K562 (cell line): ENCODE results near the gene DDX41. TPM values are rescaled to one million over a fixed set of nuclear protein-coding genes. Genes with fewer than 3 reads are reported as not detected.

Experiments
- BRCA1 ChIP-seq, 2 experiments: fragments of 450-650 bp in 1 of 2; sonication (generic) in 1 of 2; formaldehyde crosslinking in 1 of 2; IDR thresholded peaks; 2 replicates each; pipeline versions ENCODE4 v1.5.0 to v1.6.1; 2017 to 2020; ENCODE audit warnings: mild to moderate bottlenecking in 1 of 2, missing genetic modification reagents in 1 of 2
- CBX3 ChIP-seq, 2 experiments: IDR thresholded peaks; 1 replicate in 1 of 2; 2 replicates in 1 of 2; pipeline ENCODE4 v1.6.1; 2012; ENCODE audit warnings: inconsistent platforms in 2 of 2, low read length in 2 of 2, borderline replicate concordance in 1 of 2, control low read depth in 1 of 2
- CHCHD3 ChIP-seq: fragments of 250-450 bp; sonication (Bioruptor Pico); IDR thresholded peaks from 2 replicates; pipeline ENCODE4 v2.1.2; 2022; ENCODE audit warnings: mild to moderate bottlenecking
- CTCF ChIP-seq, 3 experiments: IDR thresholded peaks in 2 of 3; conservative IDR thresholded peaks in 1 of 3; 2 replicates each; pipeline ENCODE4 v1.5.1; 2011 to 2012; ENCODE audit warnings: low read length in 3 of 3, mild to moderate bottlenecking in 3 of 3, control low read depth in 2 of 3, improper control_type of control experiment in 1 of 3, inconsistent platforms in 1 of 3, low read depth in 1 of 3, mixed read lengths in 1 of 3, moderate library complexity in 1 of 3; ENCODE audit not compliant: insufficient read depth in 2 of 3
- ELF4 ChIP-seq: fragments of 450-650 bp; formaldehyde crosslinking; IDR thresholded peaks from 2 replicates; pipeline ENCODE4 v1.4.0; 2022; ENCODE audit warnings: missing genetic modification characterization
- JUN ChIP-seq, 2 experiments: sonication (generic) in 1 of 2; formaldehyde crosslinking in 1 of 2; IDR thresholded peaks; 2 replicates each; pipeline versions ENCODE4 v1.6.1 to v1.8.0; 2012 to 2022; ENCODE audit warnings: borderline replicate concordance in 2 of 2, mild to moderate bottlenecking in 2 of 2, improper control_type of control experiment in 1 of 2, low read depth in 1 of 2, low read length in 1 of 2, missing genetic modification reagents in 1 of 2
- JUND ChIP-seq, 2 experiments: IDR thresholded peaks; 2 replicates in 1 of 2; 3 replicates in 1 of 2; pipeline ENCODE4 v1.6.1; 2011; ENCODE audit warnings: borderline replicate concordance in 2 of 2, low read depth in 2 of 2, low read length in 2 of 2, improper control_type of control experiment in 1 of 2, missing biosample characterization in 1 of 2, missing genetic modification characterization in 1 of 2, missing genetic modification reagents in 1 of 2
- KAT8 ChIP-seq: fragments of 450-650 bp; IDR thresholded peaks from 2 replicates; pipeline ENCODE4 v1.6.1; 2016; ENCODE audit warnings: low read depth, mild to moderate bottlenecking
- KDM1A ChIP-seq, 2 experiments: fragments of 450-650 bp; IDR thresholded peaks; 2 replicates each; pipeline ENCODE4 v1.6.1; 2016; ENCODE audit warnings: mild to moderate bottlenecking in 2 of 2
- MIER1 ChIP-seq: fragments of 450-650 bp; IDR thresholded peaks from 2 replicates; pipeline ENCODE4 v1.6.1; 2016; ENCODE audit warnings: antibody characterized with exemption, mild to moderate bottlenecking, low read depth
- RFX5 ChIP-seq: IDR thresholded peaks from 2 replicates; pipeline ENCODE4 v1.6.1; 2011; ENCODE audit warnings: low read depth, mild to moderate bottlenecking, improper control_type of control experiment, low read length
- SREBF1 ChIP-seq: fragments of 150-350 bp; IDR thresholded peaks from 2 replicates; pipeline ENCODE4 v1.6.1; 2014; ENCODE audit warnings: antibody characterized with exemption, low read depth, low read length, borderline replicate concordance
- SUPT5H ChIP-seq: fragments of 450-650 bp; IDR thresholded peaks from 2 replicates; pipeline ENCODE4 v1.6.1; 2016
- ZNF232 ChIP-seq: sonication (generic); formaldehyde crosslinking; IDR thresholded peaks from 2 replicates; pipeline ENCODE4 v1.8.0; 2022; ENCODE audit warnings: mild to moderate bottlenecking, missing genetic modification reagents
- ZNF239 ChIP-seq: fragments of 250-450 bp; sonication (Bioruptor Pico); IDR thresholded peaks from 2 replicates; pipeline ENCODE4 v1.4.0; 2020; ENCODE audit warnings: mild to moderate bottlenecking
- ZNF444 ChIP-seq: fragments of 250-450 bp; sonication (Bioruptor Pico); IDR thresholded peaks from 2 replicates; pipeline ENCODE4 v1.4.0; 2020; ENCODE audit warnings: mild to moderate bottlenecking, moderate library complexity
- ZNF699 ChIP-seq: fragments of 250-450 bp; sonication (Bioruptor Pico); IDR thresholded peaks from 2 replicates; pipeline ENCODE4 v1.8.0; 2021; ENCODE audit warnings: mild to moderate bottlenecking, moderate library complexity; ENCODE audit not compliant: insufficient replicate concordance
- polyA plus RNA-seq, 8 experiments: library from polyadenylated mRNA; depleted of rRNA in 4 of 8; stranded (reverse) in 5 of 8; unstranded in 3 of 8; fragments of >200 nt; fragmentation: Nextera tagmentation in 2 of 8; fragmentation: Illumina TruSeq in 1 of 8; extraction: Ambion mirVana in 2 of 8; extraction: Trizol in 1 of 8; gene quantifications; 2 replicates each; pipeline versions ENCODE4 v1.2.1 to v1.2.3, GENCODE V29; 2011 to 2014; ENCODE audit warnings: inconsistent platforms in 1 of 8, missing spikeins in 1 of 8
- total RNA-seq, 7 experiments: library from RNA; depleted of rRNA in 6 of 7; stranded (reverse); fragments of >200 nt in 6 of 7; fragmentation: Illumina TruSeq in 2 of 7; extraction: Trizol in 2 of 7; gene quantifications; 2 replicates each; pipeline versions ENCODE4 v1.2.1 to v1.2.3, GENCODE V29; 2011 to 2021; ENCODE audit warnings: low replicate concordance in 1 of 7
- TF ChIP-seq, protein P1 (sequence below): IDR thresholded peaks from 3 replicates; pipeline ENCODE4 v1.6.1; 2011; ENCODE audit warnings: borderline replicate concordance, mild to moderate bottlenecking, moderate library complexity; ENCODE audit not compliant: insufficient read length; ENCODE audit errors: extremely low read depth
- TF ChIP-seq, protein P2 (sequence below): IDR thresholded peaks from 2 replicates; pipeline ENCODE4 v1.6.1; 2011; ENCODE audit warnings: borderline replicate concordance, low read depth, mild to moderate bottlenecking, moderate library complexity, low read length; ENCODE audit not compliant: insufficient read depth, poor library complexity, severe bottlenecking
- TF ChIP-seq, protein P3 (sequence below): fragments of 450-650 bp; formaldehyde crosslinking; IDR thresholded peaks from 2 replicates; pipeline ENCODE4 v1.4.0; 2022; ENCODE audit warnings: mild to moderate bottlenecking, moderate library complexity

Gene DDX41
- total and polyA plus RNA-seq, 9 of the 15 experiments (the other 6 are each of a cell fraction or from before 2014, with no cell fraction given) = 38.2 to 284 (median 116) TPM

- TF ChIP-seq CTCF (IDR thresholded peaks at IDR 0.05 in 2 of 3, conservative IDR thresholded peaks at IDR 0.05 in 1 of 3; ENCODE audit: insufficient read depth in 2 of 3, low read depth in 1 of 3, low read length in 3 of 3) (no peak), CHCHD3 (CRISPR knock-in tag) (no peak), ZNF699 (CRISPR knock-in tag) (no peak), JUND (IDR thresholded peaks at IDR 0.05; ENCODE audit: borderline replicate concordance, low read depth, low read length) (peak; percentile 89), JUND (tag; IDR thresholded peaks at IDR 0.05; ENCODE audit: borderline replicate concordance, low read depth, low read length) (peak; percentile 63; the same call in 1 of the 3 replicates), BRCA1 (IDR thresholded peaks at IDR 0.05) (no peak), BRCA1 (CRISPR knock-in tag; IDR thresholded peaks at IDR 0.05) (no peak), SREBF1 (no peak), ZNF444 (CRISPR knock-in tag) (no peak), KDM1A (IDR thresholded peaks at IDR 0.05) (peak; percentile 85 to 89), ZNF239 (CRISPR knock-in tag) (no peak), RFX5 (no peak), ZNF232 (no peak), SUPT5H (no peak), KAT8 (no peak), ELF4 (CRISPR knock-in tag) (no peak), CBX3 (IDR thresholded peaks at IDR 0.05; ENCODE audit: borderline replicate concordance in 1 of 2, low read length in 2 of 2) (no peak), JUN (IDR thresholded peaks at IDR 0.05; ENCODE audit: borderline replicate concordance, low read depth, low read length) (peak; percentile 75), JUN (CRISPR knock-in tag; IDR thresholded peaks at IDR 0.05; ENCODE audit: borderline replicate concordance) (no peak), MIER1 (no peak)
- TF ChIP-seq, protein P1, sequence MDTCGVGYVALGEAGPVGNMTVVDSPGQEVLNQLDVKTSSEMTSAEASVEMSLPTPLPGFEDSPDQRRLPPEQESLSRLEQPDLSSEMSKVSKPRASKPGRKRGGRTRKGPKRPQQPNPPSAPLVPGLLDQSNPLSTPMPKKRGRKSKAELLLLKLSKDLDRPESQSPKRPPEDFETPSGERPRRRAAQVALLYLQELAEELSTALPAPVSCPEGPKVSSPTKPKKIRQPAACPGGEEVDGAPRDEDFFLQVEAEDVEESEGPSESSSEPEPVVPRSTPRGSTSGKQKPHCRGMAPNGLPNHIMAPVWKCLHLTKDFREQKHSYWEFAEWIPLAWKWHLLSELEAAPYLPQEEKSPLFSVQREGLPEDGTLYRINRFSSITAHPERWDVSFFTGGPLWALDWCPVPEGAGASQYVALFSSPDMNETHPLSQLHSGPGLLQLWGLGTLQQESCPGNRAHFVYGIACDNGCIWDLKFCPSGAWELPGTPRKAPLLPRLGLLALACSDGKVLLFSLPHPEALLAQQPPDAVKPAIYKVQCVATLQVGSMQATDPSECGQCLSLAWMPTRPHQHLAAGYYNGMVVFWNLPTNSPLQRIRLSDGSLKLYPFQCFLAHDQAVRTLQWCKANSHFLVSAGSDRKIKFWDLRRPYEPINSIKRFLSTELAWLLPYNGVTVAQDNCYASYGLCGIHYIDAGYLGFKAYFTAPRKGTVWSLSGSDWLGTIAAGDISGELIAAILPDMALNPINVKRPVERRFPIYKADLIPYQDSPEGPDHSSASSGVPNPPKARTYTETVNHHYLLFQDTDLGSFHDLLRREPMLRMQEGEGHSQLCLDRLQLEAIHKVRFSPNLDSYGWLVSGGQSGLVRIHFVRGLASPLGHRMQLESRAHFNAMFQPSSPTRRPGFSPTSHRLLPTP = no peak
- TF ChIP-seq, protein P2, sequence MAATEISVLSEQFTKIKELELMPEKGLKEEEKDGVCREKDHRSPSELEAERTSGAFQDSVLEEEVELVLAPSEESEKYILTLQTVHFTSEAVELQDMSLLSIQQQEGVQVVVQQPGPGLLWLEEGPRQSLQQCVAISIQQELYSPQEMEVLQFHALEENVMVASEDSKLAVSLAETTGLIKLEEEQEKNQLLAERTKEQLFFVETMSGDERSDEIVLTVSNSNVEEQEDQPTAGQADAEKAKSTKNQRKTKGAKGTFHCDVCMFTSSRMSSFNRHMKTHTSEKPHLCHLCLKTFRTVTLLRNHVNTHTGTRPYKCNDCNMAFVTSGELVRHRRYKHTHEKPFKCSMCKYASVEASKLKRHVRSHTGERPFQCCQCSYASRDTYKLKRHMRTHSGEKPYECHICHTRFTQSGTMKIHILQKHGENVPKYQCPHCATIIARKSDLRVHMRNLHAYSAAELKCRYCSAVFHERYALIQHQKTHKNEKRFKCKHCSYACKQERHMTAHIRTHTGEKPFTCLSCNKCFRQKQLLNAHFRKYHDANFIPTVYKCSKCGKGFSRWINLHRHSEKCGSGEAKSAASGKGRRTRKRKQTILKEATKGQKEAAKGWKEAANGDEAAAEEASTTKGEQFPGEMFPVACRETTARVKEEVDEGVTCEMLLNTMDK = no peak
- TF ChIP-seq, protein P3, sequence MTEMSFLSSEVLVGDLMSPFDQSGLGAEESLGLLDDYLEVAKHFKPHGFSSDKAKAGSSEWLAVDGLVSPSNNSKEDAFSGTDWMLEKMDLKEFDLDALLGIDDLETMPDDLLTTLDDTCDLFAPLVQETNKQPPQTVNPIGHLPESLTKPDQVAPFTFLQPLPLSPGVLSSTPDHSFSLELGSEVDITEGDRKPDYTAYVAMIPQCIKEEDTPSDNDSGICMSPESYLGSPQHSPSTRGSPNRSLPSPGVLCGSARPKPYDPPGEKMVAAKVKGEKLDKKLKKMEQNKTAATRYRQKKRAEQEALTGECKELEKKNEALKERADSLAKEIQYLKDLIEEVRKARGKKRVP (CRISPR knock-in tag) = no peak
Measured at GRCh38 chr5:177546258-177546741, 29.5 kb upstream of the DDX41 start (continued).
